Epidermal melanocyte (primary cell): ENCODE measurements around the gene ADAD2.

Experiments
- DNase-seq: peaks from one replicate; pipeline ENCODE4 v3.0.0; 2011; ENCODE audit warnings: low spot score; ENCODE audit not compliant: insufficient read length

The ADAD2 gene

DNA sequence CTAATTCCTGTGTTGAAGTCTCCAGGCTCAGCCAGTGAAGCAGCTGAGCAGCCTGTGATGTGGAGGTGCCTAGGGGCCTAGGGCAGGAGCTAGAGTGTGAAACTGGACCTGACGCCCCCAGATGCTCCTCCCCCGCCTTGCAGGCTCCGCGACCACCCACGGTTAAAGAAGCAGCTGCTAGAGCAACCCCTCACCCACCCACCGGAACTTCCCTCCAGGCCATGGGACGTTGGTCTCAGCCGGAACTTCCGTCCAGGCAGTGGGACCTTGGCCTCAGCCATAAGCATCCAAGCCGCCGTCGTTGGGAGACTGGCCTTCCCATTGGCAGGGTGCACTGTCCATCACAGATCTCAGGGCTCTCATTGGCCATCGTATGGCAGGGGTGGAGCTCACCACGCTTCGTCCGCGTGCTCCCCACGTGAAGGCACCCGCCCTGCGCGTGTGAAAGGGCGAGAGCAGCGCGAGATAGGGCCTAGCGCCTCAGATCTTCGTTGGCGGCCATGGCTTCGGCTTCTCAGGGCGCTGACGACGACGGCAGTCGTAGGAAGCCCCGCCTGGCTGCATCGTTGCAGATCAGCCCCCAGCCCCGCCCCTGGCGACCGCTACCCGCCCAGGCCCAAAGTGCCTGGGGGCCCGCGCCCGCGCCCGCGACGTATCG is at the start of gene ADAD2:
Gene ADAD2 (plus strand): TSS at position 427 of the 658 bp plus-strand sequence. CDS start 74 bp downstream, at position 501.
- DNase-seq, result no peak

DNA sequence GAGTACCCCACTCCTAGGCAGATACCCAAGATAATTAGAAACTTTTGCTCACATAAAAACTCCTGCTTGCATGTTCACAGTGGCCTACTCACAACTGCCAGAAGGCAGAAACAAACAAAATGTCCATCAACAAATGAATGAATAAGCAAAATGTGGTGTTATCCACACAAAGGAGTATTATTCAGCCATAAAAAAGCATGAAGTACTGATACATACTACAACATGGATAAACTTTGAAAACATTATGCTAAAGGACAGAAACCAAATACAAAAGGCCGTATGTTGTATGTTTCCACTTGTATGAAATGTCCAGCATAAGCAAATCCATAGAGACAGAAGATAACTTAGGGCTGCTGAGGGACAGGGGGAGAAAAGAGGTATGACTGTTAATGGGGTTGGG is 47.9 kb upstream of the ADAD2 start:
- no peak for DNase-seq

DNA sequence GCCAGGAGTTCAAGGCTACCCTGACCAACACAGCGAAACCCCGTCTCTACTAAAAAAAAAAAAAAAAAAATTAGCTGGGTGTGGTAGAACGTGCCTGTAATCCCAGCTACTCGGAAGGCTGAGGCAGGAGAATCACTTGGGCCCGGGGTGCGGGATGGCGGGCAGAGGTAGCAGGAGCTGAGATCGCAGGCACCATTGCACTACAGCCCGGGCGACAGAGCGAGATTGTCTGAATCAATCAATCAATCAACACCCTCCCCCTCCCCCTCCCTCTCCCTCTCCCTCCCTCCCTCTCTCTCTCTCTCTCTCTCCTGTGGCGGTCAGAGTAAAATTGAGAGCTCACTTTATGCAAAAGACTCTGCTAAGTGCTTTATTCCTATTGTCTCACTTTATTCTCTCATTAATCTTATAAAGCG is 47.2 kb upstream of the ADAD2 start:
- DNase-seq, result no peak

DNA sequence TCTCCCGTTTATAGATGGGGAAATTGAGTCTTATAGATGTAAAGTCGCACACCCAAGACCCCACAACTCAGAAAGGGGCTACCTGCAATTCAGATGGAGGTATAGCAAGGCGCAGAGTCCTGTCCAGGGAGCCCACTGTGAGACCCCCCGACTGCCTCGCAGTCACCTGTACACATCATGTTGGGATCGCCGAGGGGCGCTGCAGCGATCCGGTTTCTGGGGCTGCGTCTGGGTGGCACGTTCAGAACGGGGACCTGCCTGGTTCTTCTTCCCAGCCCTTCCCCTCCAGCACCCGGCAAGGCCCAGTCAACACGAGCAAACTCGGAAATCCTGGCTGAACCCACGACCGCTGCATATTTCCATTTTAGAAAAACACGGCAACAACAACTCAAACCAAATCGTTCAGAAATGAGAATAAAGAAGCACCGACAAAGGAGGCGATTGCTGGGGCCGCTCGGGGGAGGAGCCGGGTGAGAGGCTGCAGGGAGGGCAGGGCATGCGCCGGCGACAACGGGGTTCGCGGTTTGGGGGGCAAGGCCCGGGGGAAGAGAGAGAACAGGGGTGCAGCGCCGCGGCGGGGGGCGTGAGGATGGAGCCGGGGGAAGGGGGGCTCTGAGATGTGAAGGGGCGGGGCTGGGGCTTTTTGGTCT is 46.6 kb upstream of the ADAD2 start:
- no peak for DNase-seq

DNA sequence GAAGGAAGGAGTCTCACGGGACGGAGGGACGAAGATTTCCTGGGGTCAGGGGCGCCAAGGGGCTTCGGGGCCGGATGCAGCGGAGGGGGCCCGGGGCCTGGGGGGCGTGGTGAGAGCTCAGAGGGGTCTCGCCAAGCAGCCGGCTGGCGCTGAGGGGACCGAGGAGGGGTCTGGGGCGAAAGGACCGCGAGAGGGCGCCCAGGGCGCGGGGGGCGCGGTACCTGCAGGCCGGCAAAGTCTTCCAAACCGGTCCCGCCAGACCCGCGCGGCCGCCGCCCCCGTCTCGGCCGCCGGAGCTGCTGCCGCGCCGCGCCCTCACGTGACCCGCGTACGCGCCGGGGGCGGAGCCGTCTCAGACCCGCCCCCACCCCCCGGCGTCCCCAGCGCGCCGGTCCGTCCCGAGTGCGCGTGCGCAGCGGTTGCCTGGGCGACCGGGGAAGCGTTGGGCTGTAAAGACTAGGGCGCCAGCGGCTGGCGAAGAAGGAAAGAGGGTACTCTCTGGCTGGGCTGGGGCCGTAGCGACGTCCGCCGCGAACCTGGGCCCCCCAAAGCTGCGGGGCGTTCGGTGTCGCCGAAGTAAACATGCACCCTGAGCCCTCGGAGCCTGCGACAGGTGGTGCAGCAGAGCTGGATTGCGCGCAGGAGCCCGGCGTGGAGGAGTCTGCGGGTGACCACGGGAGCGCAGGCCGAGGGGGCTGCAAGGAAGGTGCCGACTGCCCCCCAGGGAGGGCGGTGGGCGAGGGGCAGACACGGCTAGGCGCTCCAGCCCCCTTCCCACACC is 45.9 kb upstream of the ADAD2 start, which contains the start of the genes DNAAF1 and HSDL1:
Gene DNAAF1 (plus strand): TSS at position 450 of the 781 bp plus-strand sequence. CDS start 133 bp downstream, at position 583.
Gene HSDL1 (minus strand): TSS at position 319 of the 781 bp plus-strand sequence. CDS start 13,856 bp downstream, outside the sequence.
- peak; percentile 88 for DNase-seq

DNA sequence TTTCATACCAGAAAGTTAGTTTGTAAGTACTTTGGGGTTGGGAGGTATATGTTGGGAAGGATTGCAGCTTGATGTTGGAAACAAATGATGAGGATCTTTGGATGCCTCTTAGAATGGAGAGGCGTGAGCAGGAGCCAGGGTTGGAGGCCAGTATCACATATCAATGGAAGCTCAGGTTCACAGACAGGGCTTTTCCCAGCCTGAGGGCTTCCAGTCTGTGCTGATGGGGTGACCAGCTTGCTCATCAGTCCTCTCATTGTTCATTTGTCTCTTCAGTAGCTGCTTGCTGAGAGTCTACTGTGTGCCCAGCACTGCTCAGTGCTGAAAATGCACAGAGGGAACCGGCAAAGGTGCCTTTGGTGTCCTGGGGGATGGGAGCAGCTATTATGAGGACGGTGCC is 40.0 kb upstream of the ADAD2 start:
- no peak for DNase-seq

DNA sequence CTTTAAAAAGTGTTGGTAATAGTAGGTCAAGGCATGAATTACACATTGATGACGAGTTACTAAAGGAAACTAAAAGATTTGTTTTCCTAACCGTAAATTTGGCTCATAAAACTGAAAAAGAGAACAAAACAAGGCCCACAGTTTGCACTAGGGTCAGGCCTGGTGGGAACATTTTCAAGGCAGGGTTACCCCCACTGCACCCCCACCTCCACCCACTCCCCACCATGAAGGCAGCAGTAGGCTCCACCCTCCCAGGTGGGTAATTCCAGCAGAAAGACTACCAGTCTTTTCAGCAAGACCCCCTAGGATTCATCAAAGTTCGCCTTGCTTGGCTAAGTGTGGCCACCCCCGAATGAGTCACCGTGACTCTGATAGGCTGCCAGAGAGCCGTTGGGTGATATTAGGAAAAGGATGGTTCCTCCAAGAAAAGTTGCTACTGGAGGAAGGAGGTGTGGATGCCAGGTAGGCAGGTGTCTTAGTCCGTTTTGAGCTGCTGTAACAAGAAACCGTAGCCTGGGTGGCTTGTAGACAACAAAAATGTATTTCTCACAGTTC is 37.2 kb upstream of the ADAD2 start:
- no peak for DNase-seq

DNA sequence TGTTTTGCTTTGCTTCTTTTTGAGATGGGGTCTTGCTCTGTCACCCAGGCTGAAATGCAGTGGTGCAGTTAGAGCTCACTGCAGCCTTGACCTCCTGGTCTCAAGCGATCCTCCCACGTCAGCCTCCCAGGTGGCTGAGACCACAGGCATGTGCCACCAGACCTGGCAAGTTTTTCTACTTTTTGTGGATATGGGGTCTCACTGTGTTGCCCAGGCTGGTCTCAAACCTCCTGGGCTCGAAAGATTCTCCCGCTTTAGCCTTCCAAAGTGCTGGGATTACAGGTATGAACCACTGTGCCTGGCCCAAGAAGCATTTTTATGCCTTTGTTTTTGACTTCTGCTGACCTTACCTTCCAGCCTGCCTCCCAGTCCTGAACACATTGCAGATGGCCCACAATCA is 35.7 kb upstream of the ADAD2 start:
- no peak for DNase-seq

DNA sequence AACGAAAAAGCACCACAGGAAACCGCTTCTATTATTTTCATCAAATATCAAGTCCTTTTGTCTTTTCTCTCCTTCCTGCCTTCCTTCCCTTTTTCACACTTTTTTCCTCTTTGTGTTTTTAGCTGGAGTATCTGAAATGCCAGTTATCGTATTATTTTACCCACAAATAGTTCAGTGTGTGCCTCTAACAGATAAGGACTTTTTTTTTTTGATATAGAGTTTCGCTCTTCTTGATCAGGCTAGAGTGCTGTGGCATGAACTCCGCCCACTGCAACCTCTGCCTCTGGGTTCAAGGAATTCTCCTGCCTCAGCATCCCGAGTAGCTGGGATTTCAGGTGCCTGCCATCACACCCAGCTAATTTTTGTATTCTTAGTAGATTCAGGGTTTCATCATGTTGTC is 35.2 kb upstream of the ADAD2 start:
- no peak for DNase-seq

DNA sequence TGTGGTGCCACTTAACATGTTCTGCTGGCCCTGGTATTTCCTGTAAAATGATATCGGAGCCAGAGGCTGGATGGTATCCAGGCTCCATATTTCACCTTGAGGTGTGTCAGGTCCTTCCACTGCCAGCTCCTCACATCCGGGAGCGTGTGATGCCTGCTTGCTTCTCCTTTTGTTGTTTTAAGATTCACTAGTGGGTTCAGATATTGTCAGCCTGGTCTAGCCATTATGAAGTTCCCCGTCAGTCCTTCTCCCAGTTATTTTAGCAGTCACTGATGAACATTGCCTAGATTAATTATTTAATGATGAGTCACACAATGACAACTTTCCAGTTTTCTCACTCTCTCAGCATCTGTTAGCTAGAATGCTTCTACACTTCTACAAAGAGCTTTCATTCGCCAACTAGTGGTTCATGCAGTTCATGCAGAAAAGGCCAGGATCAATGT is 34.6 kb upstream of the ADAD2 start:
- no peak for DNase-seq

DNA sequence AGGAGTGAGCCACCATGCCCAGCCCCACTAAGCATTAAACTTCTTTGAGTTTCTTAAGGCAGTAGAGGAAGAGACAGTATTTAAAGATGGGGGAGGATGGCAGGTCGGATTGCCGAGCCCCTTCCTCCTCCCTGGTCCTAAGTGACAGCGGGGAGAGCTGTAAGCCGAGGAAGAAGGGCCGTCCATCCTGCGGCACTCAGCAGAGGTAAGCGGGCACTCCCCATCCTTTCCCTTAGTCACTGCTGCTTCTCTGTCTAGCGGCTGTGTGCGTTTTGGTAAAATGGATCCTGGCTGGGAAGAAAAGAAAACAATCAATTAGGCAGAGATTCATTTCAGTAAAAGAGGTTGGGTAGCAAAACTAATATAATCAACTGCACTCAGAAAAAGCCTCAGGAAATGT is 31.9 kb upstream of the ADAD2 start:
- no peak for DNase-seq

DNA sequence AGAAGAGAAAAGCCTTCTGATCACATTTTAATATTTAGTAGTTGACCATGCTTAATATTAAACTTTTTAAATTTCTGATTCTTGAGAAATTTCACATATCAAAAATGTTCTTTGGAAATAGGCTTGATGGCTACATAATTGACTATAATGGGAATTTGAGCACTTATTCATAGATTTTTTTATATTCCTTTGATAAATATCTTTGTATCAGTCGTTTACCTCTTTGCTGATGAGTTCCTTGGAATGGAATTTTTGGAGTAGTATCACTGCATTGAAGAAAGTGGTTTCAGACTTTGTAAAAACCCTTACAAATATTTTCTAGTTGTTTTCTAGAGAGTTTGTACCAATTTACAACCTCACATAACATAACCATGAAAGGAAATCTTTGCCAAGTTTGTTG is 31.2 kb upstream of the ADAD2 start:
- DNase-seq, result no peak

DNA sequence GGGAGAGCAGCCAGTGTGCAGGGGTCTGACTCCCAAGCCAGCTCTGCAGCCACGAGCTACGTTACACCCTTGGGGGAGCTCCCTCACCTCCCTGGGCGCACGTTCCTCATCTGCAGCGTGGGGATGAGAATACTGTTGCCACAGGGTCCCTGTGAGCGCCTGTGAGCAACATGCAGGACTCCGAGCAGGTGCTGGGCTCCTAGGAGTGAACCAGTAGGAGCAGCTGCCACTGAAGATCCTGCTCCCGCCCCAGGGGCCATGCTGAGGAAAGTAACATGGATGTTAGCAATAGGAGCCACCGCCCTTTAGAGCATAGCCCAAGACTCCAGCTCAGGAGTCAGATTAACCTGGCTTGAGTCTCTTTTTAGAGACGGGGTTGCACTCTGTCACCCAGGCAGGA is 29.9 kb upstream of the ADAD2 start:
- no peak for DNase-seq

DNA sequence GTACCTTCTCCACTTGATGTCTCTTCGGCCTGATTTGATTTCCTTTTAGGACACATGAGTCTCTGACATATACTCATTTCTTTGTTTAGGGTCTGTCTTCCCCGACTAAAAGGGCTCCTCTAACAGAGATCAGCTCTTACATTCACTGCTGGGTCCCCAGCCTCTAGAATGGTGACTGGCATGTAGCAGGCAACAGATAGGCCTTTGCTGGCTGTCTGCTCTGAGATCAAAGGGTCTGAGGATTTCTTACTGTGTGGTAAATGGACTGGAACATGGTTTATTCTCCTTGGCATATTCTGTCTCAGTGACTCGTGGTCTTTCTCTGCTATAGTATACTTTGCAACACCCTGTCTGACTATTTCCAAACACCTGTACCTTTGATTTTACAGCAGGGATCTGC is 29.2 kb upstream of the ADAD2 start:
- DNase-seq, result no peak

DNA sequence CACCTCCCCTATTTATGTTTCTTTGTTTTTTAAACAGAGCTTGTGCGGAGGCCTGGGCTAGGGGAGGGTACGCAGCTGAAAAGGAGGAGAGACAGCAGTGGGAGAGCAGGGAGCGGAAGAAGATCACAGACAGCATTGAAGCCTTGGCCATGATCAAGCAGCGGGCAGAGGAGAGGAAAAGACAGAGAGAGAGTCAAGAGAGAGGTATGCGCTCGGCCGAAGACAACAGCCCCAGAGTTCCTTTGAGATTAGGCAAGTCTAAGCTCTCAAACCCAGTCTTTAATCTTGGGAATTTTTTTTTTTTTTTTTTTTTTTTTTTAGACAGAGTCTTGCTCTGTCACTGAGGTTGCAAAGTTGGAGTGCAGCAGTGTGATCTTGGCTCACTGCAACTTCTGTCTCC is 25.2 kb upstream of the ADAD2 start:
- no peak for DNase-seq

DNA sequence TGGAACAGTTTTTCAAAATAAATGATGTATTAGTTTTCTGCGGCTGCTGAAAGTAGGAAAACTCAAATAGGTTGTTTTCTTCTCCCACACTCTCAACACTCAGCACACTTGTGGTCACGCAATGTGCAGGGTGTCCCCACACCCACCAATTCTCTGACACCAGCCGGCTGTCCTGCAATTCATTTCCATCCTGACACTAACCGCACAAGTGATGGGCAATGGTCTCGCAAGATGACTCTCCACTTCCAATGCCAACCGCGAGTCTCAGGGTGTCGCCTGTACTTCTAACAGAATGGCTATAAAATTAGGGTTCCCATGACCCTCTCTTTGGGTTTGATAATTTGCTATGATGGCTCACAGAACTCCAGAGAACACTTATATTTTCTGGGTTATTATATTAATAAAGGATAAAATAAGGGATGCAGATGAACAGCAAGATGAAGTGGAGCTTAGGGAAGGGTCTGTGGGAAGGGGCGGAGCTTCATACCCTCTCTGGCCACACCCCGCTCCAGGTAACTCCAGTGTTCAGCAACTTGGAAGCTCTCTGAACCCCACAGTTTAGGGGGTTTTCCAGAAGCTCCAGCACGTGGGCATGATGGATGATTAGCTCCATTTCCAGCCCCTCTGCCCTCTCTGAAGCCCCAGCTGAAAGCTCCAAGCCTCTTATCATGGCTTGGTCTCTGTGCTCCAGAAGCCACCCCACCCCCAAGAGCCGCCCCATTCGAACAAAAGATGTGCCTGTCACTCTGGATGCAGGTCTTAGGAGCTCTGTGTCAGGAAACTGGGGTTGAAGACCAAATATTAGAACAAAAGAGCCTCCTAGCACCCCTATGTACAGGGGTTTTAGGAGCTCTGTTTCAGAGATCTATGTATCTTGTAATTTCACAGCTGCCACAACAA is 23.9 kb upstream of the ADAD2 start:
- DNase-seq, result no peak

DNA sequence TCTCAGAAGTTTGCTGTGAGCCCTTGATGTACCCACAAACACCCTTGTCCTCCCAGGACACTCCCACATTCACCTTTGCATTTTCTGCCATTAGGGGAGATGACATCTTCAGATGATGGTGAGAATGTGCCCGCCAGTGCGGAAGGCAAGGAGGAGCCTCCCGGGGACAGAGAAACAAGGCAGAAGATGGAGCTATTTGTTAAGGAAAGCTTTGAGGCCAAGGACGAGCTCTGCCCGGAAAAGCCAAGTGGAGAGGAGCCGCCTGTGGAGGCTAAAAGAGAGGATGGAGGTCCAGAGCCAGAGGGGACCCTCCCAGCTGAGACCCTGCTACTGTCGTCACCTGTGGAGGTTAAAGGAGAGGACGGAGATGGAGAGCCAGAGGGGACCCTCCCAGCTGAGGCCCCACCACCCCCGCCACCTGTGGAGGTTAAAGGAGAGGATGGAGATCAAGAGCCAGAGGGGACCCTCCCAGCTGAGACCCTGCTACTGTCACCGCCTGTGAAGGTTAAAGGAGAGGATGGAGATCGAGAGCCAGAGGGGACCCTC is 21.1 kb upstream of the ADAD2 start:
- no peak for DNase-seq

DNA sequence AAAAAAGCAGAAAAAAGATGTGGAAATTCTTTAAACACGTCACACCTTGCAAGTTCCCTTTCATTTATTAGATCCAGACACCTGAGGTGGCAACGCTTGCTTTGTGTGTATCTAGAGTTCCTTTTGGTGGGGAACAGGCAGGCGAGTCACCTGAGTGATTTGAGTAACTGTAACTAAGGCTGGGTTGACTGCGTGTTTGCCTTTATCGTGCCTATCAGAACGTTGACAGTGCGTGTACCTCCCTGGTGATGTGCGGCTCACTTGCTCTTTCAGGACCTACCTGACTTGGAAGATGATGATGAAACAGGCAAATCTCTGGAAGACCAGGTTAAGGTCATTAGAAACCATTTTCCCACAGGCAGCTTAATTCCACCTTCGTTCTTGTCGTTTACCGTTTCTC is 16.6 kb upstream of the ADAD2 start:
- no peak for DNase-seq

DNA sequence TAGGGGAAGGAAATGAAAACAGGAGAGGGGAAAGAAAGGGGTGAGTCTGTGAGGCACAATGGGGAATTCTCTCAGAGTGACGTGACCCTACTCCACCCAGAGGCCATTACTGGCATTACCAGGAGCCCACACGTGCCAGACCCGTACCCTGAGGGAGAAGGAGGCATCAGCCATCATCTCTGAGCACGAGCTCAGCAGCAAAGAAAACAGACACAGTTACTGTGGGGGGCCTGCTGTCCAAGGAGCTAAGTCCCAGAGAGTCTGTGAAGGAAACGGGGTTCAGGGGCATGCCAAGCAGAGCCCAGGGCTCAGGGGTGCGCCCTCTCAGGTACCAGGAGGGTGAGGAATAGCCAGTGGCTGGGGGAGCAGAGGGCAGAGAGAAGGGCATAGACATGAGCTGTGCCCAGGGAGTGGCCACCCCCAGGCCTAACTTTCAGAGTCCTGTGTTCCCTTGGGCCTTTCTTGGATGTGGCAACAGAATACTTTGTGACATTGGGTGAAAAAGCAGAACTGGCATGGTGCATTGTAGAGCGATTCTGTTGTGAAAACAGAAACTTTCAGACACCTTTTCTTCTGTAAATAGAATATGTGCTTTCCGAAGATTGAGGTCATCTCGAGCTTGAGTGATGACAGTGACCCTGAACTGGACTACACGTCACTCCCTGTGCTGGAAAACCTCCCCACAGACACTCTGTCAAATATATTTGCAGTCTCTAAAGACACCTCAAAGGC is 15.4 kb upstream of the ADAD2 start:
- DNase-seq, result peak; percentile 63
